ENCODE data around the gene TMEM119. TPM values are rescaled to one million over a fixed set of nuclear protein-coding genes. Genes with fewer than 3 reads are reported as not detected.

The TMEM119 gene
- polyA plus RNA-seq, 4 donors, result 23.9 to 25.7 (median 25.5) TPM

DNA sequence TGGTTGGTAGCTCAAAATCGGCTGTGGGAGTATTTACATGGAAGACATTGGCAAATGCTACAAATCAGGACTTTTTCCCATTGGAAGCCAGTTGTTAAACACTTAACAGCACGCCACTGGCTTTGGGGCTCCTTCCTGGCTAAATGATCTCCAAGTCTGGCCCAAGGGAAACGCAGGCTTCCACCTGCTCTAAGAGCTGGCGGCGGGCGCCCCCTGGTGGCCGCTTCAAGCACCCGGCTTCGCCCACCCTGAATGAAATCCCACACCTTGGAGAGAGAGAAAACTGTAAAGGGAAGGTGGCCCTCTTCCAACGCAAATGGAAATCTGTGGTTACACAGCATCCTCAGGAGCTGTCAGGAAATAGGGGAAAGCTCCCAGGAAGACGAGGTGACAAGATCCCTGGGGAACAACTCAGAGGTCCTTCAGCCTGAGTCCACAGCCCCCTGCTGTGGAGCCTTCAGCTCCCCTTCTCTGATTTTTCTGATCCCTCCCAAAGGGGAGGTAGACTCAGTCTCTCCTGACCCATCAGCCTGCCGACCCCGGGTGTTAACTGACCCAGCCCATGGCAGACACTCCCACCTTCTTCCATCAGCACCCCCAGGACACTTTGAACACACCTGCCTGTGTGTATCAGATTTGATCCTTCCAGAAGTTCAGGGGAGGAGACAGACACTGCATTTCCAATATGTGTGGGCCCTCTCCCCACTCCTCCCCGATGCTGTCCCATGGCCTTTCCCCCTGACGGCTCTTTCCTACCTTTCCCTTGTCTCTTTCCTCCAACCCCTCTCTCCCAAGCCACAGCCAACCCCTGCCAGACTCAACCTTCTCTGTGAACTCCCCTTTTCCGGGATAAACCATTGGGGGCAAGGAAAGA is 20.4 kb upstream of the TMEM119 start:
- peak in 2 of 4 donors; percentile 59 to 73 for DNase-seq (ENCODE audit: low read depth in 4 of 4, low spot score in 3 of 4)

GRCh38 chr12:108616941-108617858 is 19.3 kb upstream of the TMEM119 start:
- DNase-seq (ENCODE audit: low read depth in 4 of 4, low spot score in 3 of 4), result no peak

GRCh38 chr12:108616359-108616758 is 18.5 kb upstream of the TMEM119 start:
- no peak for DNase-seq (ENCODE audit: low read depth in 4 of 4, low spot score in 3 of 4)

GRCh38 chr12:108615918-108616317 is 18.0 kb upstream of the TMEM119 start:
- DNase-seq (ENCODE audit: low read depth in 4 of 4, low spot score in 3 of 4), result no peak

- DNase-seq (ENCODE audit: low read depth in 4 of 4, low spot score in 3 of 4), result no peak
Measured at GRCh38 chr12:108614639-108615038, 16.8 kb upstream of the TMEM119 start.

- no peak for DNase-seq (ENCODE audit: low read depth in 4 of 4, low spot score in 3 of 4)
Measured at GRCh38 chr12:108614041-108614440, 16.2 kb upstream of the TMEM119 start.

DNA sequence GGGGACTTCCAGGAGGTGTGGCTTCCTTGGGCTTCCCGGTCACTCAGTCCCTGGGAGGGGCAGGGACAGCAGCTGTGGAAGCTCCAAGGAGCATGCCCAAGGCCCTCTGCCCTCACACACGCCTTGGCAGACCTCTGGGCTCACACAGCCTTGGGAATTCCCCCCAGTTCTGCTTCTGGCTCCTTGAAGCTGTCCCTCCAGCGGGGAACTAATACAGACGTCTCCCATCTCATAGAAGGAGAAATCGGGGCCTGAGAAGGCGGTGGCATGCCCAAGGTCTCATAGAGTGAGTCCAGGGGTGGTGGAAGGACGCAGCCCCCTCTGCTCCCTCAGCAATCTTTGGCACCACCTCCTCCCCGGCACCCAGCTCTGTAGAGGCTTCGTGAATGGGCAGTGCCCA is 15.7 kb upstream of the TMEM119 start:
- no peak for DNase-seq (ENCODE audit: low read depth in 4 of 4, low spot score in 3 of 4)

DNA sequence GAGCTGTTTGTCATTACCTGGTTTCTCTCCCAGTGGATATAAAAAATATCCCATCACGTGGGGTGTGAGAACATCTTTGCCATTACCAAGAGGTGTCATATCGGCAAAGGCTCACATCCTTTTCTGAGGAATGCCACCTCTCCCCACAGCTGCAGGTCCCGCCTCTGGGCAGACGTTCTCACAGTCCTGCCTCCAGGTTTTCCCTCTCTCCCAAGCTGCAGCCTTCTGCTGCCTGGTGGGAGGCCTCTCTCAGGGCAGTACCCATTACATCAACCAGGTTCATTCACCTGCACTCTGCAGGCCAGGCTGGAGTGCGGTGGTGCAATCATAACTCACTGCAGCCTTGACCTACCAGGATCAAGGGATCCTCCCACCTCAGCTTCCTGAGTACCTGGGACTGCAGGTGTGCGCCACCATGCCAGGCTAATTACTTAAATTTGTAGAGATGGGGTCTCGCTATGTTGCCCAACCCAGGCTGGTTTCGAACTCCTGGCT is 15.0 kb upstream of the TMEM119 start:
- no peak for DNase-seq (ENCODE audit: low read depth in 4 of 4, low spot score in 3 of 4)

DNA sequence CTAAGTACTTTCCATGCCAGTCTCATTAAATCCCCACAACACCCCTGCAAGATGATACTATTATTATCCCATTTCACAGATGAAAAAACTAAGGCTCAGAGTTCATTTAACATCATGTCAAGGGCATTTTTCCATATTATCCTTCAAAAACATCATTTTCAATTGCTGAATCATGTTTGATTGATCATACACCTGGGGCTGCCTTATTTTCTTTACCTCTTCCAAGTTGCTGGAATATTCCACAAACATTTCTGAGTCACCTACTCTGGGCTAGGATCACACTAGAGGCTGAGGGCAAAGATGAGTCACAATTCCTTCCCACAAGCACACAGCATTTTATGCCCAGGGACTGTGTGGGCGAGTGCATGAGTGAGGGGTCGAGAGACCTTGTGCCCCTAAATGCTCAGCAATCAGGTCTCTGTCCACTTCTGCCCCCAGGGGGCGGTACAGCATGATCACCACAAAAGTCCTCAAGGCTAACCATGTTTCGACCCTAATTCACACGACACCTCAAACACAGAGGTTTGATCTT is 14.1 kb upstream of the TMEM119 start:
- no peak for DNase-seq (ENCODE audit: low read depth in 4 of 4, low spot score in 3 of 4)

- DNase-seq (ENCODE audit: low read depth in 4 of 4, low spot score in 3 of 4), result no peak
Measured at GRCh38 chr12:108610856-108611605, 13.1 kb upstream of the TMEM119 start.

GRCh38 chr12:108610336-108610815 is 12.5 kb upstream of the TMEM119 start:
- no peak for DNase-seq (ENCODE audit: low read depth in 4 of 4, low spot score in 3 of 4)

DNA sequence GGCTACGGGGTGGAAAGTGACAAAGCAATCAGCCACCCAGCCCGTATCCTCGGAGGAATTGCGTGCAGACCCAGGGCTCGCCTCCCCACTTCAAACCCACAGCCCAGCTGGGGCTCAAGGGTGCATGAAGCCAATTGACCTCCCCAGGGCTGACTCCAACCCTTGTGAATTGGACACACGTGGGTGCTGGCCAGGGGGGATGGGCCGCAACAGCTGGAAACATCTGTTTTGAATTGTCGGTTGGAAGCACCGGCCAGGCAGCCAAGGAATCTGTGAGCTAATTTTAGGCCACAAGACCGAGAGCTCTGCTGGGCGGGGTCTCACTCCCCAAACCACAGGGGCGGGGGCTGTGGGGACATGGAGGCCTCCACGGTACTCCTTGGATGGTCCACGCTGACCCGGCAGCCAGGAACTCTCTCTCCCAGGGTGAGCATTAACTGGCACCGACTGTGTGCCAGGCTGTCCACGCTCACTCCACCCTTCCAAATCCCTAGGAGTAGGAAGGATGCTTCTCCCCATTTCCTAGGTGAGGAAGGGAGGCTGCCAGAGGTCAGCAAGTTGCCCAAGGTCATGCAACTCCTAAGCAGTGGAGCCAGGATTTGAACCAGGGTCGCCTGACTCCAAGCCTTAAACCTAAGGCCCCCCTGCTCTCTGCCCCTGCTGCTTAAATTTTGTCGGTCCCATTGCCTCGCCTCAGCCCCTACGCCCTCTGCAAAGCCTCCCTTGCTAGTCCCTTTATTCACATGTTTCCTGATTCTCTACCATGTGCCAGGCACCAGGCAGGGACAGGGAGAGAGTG is 11.9 kb upstream of the TMEM119 start:
- DNase-seq (ENCODE audit: low read depth in 4 of 4, low spot score in 3 of 4), result peak; percentile 53 to 81 (median 76)

DNA sequence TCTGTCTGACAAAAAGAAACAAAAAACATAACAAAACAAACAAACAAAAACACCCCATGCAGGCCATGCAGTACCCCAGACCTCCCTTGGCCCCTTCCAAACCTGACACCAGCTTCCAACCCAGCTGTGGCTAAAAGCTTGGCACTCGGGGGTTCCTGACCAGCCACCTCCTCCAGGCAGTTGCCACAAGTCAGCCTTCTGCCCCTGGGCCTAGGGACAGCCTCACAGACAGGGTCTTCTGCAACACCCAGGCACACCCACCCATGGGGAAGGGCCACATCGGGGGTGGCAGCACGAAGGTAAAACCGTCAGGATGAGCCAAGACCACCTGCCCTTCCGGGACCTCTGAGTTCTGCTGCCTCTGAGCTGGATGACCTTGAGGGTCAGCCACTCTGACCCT is 10.7 kb upstream of the TMEM119 start:
- DNase-seq (ENCODE audit: low read depth in 4 of 4, low spot score in 3 of 4), result no peak

DNA sequence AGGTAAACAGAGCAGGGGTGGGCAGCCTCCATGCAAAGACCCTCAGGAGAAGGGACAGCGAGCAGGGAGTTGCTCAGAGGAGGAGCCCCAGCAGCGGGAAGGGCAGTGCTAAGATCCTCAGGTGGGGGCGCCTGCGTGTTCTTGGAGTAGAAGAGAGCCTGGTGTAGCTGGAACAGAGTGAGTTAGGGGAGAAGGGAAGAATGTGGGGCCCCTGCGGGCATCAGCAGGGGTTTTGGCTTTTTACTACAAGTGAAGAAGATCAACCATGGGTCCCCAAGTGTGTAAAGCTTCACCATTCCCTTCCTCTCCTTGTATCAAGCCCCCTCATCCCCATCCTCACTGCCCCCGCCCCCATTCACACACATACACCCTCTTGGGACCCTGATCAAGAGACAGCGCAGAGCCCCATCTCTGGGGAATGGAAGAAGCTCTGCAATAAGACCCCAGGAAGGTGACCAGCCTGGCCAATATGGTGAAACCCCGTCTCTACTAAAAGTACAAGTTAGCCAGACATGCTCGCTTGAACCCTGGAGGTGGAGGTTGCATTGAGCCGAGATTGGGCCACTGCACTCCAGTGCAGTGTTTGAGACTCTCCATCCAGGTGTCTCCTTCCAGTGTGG is 10.2 kb upstream of the TMEM119 start:
- DNase-seq (ENCODE audit: low read depth in 4 of 4, low spot score in 3 of 4), result no peak

DNA sequence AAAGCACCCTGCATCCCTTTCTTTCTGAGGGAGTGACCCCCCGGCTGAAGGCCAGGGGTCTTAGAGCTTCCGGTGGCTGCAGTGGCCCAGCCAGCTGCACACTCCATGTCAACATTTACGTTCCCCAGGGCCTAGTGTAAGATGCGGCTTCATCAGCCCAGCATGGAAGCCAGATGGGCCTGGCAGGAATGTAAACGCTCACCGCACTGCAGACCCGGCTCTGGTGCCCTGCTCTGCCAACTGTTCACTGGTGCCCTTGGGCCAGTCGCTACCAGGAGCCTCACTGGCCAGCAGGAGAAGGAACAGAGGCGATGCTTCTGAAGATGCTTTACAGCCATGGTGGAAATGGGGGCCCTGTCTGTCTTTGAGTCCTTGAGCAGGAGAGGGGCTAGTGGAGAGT is 8.6 kb upstream of the TMEM119 start:
- no peak for DNase-seq (ENCODE audit: low read depth in 4 of 4, low spot score in 3 of 4)

GRCh38 chr12:108605690-108606406 is 8.0 kb upstream of the TMEM119 start:
- no peak for DNase-seq (ENCODE audit: low read depth in 4 of 4, low spot score in 3 of 4)

DNA sequence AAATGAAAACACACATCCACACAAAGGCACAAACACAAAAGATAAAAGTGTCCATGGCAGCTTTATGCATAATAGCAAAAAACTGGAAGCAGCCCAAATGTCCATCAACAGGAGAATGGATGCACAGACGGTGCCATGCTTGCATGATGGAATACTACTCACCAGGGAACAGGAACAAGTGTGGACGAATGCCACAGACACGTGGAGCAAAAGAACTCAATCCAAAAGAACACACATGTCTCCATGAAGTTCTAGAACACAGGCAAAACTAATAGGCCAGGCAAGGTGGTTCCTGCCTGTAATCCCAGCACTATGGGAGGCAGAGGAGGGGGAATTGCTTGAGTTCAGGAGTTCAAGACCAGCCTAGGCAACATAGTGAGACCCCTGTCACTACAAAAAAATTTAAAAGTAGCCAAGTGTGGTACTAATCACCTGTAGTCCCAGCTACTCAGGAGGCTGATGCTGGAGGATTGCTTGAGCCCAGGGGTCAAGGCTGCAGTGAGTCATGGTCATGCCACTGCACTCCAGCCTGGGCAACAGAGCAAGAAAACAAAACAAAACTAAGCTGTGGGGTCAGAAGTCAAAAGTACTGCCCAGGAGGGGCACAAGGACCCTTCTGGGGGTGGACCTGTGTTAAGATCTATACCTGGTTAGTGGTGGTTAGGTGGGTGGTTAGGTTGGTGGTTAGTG is 7.3 kb upstream of the TMEM119 start:
- DNase-seq (ENCODE audit: low read depth in 4 of 4, low spot score in 3 of 4), result no peak
